HG02970 (cell line): ENCODE data around the gene SORCS3.

Source experiments
- ATAC-seq: cut with Tn5 transposase; IDR thresholded peaks from one replicate; pipeline ENCODE4 v1.9.1; 2021; ENCODE audit warnings: mild to moderate bottlenecking, moderate library complexity, moderate number of reproducible peaks; ENCODE audit not compliant: unreplicated experiment, low FRiP score

The SORCS3 gene

GRCh38 chr10:105206616-105207015, 565.5 kb downstream of the SORCS3 start:
- no peak for ATAC-seq

GRCh38 chr10:105207476-105207995, 566.4 kb downstream of the SORCS3 start:
- no peak for ATAC-seq

GRCh38 chr10:105210546-105210945, 569.5 kb downstream of the SORCS3 start:
- no peak for ATAC-seq

- no peak for ATAC-seq
Measured at GRCh38 chr10:105237685-105238084, 596.6 kb downstream of the SORCS3 start.

GRCh38 chr10:105239311-105240219, 598.5 kb downstream of the SORCS3 start:
- no peak for ATAC-seq

- no peak for ATAC-seq
Measured at GRCh38 chr10:105241254-105241653, 600.2 kb downstream of the SORCS3 start.

GRCh38 chr10:105243381-105243780, 602.3 kb downstream of the SORCS3 start:
- no peak for ATAC-seq

GRCh38 chr10:105243825-105244224, 602.7 kb downstream of the SORCS3 start:
- no peak for ATAC-seq

- no peak for ATAC-seq
Measured at GRCh38 chr10:105247831-105248499, 606.9 kb downstream of the SORCS3 start.

GRCh38 chr10:105252911-105253310, 611.8 kb downstream of the SORCS3 start:
- no peak for ATAC-seq

- no peak for ATAC-seq
Measured at GRCh38 chr10:105253515-105254212, 612.6 kb downstream of the SORCS3 start.

GRCh38 chr10:105258036-105258673, 617.1 kb downstream of the SORCS3 start:
- ATAC-seq, result no peak

- ATAC-seq, result no peak
Measured at GRCh38 chr10:105258674-105259065, 617.6 kb downstream of the SORCS3 start.

GRCh38 chr10:105259201-105259600, 618.1 kb downstream of the SORCS3 start:
- ATAC-seq, result no peak

GRCh38 chr10:105262666-105263065, 621.6 kb downstream of the SORCS3 start:
- no peak for ATAC-seq

GRCh38 chr10:105266966-105267539, 626.0 kb downstream of the SORCS3 start:
- no peak for ATAC-seq

GRCh38 chr10:105268961-105269360, 627.9 kb downstream of the SORCS3 start:
- ATAC-seq, result no peak

GRCh38 chr10:105269689-105270088, 628.6 kb downstream of the SORCS3 start:
- ATAC-seq, result no peak

- no peak for ATAC-seq
Measured at GRCh38 chr10:105274556-105275070, 633.5 kb downstream of the SORCS3 start.

- ATAC-seq, result no peak
Measured at GRCh38 chr10:105278439-105278838, 637.3 kb downstream of the SORCS3 start.
